ENCODE data around the gene RANBP3.

Gene RANBP3

DNA sequence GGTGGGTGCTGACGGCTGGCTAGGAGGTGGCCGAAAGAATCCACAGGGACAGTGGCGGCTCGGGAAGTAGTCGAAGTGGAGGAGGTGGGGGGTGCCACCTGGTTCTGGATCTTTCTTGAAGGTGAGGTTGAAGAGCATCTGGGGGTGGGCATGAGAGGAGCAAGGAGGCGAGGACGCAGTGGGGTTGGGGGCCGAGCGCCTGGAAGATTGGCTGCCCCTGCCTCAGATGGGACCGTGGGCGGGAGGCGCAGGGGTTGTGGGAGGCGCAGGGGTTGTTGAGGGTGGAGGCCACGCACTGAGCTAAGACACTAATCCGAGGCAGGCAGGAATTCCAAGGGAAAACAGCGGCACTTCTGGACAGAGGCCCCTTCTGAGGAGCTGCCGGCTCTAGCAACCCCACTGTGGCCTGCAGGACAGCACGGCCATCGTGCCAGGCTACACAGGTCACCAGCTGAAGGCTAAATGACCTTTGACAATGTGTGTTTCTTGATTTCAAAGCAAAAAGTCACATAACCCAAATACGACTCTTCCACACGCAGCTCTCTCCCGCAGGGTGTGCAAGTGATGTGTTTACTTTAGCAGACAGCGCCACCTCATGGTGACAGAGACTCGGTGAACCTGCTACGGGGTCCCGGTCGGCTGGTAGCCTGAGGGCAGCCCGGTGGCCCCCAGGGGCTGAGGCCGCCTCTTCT, 44.1 kb upstream of the RANBP3 start (continued):
- TF ChIP-seq ZNF785 (tag by site-specific recombination; IDR thresholded peaks at IDR 0.05) (no peak), ZNF114 (tag by site-specific recombination; IDR thresholded peaks at IDR 0.05) (no peak), ZIC2 (tag by site-specific recombination; IDR thresholded peaks at IDR 0.05) (peak; percentile 31; the same call in 1 of the 2 replicates), ZFP69B (tag by site-specific recombination; IDR thresholded peaks at IDR 0.05) (no peak), EGR2 (tag by site-specific recombination; IDR thresholded peaks at IDR 0.05; ENCODE audit: low read depth) (peak; percentile 66), ZNF600 (tag by site-specific recombination; IDR thresholded peaks at IDR 0.05) (0 out of 2 replicates have a peak, but pooled peaks have one; percentile 28), CTCF (tag by site-specific recombination; IDR thresholded peaks at IDR 0.05) (peak; percentile 84; the same call in 1 of the 2 replicates), GLIS1 (tag by site-specific recombination; IDR thresholded peaks at IDR 0.05) (peak; percentile 62), ZSCAN4 (tag by site-specific recombination; IDR thresholded peaks at IDR 0.05) (peak; percentile 64)

DNA sequence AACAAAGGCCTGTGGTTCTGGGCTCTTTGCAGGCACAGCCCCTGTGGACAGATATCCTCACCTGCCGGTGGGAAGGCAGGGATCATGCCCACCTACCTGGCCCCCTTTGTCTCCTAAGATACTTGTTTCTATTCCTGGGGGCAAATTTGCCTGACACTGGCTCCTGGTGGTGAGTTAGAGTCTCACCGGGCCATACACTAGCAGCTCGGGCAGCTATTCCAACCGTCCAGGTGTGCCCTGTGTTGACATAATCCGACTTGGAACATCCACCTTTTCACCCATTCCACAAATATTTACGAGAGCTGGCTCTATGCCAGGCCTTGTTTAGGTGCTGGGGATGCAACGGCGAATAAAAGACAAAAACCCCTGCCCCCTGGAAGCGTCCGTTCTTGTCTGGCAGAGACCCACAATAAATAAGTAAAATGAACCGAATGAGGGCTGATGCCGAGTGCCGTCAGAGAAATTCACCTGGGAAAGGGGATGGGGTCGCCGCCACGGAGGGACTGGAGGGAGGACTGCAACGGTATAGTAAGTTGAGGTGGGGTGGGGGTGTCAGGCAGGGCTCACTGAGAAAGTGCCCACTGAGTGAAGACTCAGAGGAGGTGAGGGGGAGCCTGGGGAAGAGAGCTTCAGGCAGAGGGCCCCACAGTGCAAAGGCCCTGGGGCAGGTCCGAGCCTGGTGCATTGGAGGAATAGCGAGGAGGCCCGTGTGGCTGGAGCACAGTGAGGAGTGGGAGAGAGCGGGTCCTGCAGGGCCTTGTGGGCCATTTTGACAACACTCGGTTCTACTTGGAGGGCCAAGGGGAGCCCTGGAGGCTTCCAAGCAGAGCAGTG, 43.2 kb upstream of the RANBP3 start:
- no peaks in the 10 kb centered on the region for H3K9me3 ChIP-seq (ENCODE audit: control insufficient read depth, insufficient read depth, low read depth, low read length)
- ChIA-PET POLR2A (interaction anchor here (1.1 to 1.2 kb wide), 3 partner anchors 31 to 331 kb away, joined by 3 to 4 read pairs (median 4); partner anchors contain the start of gene RPL36), CTCF (interaction anchor here (0.7 to 3.7 kb wide), 19 partner anchors 9 to 246 kb away, joined by 3 to 146 read pairs (median 13); partner anchors contain the start of genes DUS3L, NRTN and RANBP3)
- H3K36me3 ChIP-seq (ENCODE audit: control insufficient read depth in 2 of 2, insufficient read depth in 1 of 2, low read length in 2 of 2): no peaks in the 10 kb centered on the region
- peak; percentile 98 for TF ChIP-seq ZNF623 (tag by site-specific recombination; IDR thresholded peaks at IDR 0.05)
- TF ChIP-seq HOXC10 (CRISPR knock-in tag; IDR thresholded peaks at IDR 0.05): no peak
- H3K4me3 ChIP-seq (ENCODE audit: low read depth, low read length): no peak overlapping the region
- H3K4me1 ChIP-seq (ENCODE audit: control insufficient read depth, insufficient read depth, low read length): no peaks in the 10 kb centered on the region
- H3K27ac ChIP-seq (ENCODE audit: extremely low read depth, low read depth, low read length): no peak overlapping the region

DNA sequence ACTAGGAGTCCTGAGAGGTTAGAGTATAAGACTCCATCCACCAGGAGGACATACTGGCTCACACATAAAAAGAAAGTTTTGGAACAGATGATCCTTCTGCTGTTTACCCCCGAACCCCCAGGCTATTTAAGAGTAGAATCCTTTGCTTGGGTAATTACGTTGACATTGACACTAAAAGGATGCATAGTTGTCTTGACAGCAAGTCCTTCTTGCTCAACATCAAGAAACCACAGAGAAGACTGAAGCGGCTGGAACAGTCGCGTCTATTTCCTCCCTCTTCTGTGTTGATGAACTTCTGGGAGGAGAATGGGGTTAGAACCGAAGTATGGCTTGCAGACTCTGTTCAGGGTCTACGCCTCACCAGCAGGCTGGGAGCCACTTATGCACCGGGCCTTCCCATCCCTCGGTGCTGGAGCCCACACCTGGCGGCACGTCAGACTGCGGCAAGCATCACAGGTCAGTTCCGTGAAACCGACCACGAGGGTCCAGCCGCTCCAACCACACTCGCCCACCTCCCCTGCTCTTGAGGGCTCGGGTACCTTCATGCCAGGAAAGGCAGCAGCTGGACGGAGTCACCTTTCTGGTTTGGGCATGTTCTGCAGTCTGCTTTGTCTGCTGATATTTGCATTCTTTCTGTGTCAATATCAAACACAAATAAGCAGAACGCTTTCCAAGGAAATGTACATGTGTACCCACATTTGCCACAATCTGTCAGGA, 42.4 kb upstream of the RANBP3 start:
- ChIA-PET POLR2A (no interaction called here), CTCF (interaction anchor here (0.7 to 4.3 kb wide), 9 partner anchors 8 to 216 kb away, joined by 5 to 146 read pairs (median 28); partner anchors contain the start of gene NRTN)

GRCh38 chr19:6018786-6019185, 40.8 kb upstream of the RANBP3 start:
- Histone ChIP-seq H3K36me3 (ENCODE audit: control insufficient read depth in 2 of 2, insufficient read depth in 1 of 2, low read length in 2 of 2) (no peaks in the 10 kb centered on the region; a peak in 1 of 3 replicates), H3K4me3 (ENCODE audit: low read depth, low read length) (no peak overlapping the region), H3K27ac (ENCODE audit: extremely low read depth, low read depth, low read length) (no peak overlapping the region), H3K9me3 (ENCODE audit: control insufficient read depth, insufficient read depth, low read depth, low read length) (no peaks in the 10 kb centered on the region), H3K4me1 (ENCODE audit: control insufficient read depth, insufficient read depth, low read length) (no peaks in the 10 kb centered on the region)
- POLR2A ChIA-PET: interaction anchor here (0.6 kb wide), 1 partner anchor 663 kb away, joined by 7 read pairs; no protein-coding TSS in a partner anchor
- CTCF ChIA-PET: interaction anchor here (1.0 to 4.3 kb wide), 8 partner anchors 10 to 215 kb away, joined by 3 to 32 read pairs (median 6); no protein-coding TSS in a partner anchor
- TF ChIP-seq ZFP3 (tag by site-specific recombination; IDR thresholded peaks at IDR 0.05; ENCODE audit: low read depth) (no peak), ZNF394 (tag by site-specific recombination; IDR thresholded peaks at IDR 0.05; ENCODE audit: borderline replicate concordance) (no peak), ZNF692 (tag by site-specific recombination; IDR thresholded peaks at IDR 0.05) (no peak), ZSCAN5A (tag by site-specific recombination; IDR thresholded peaks at IDR 0.05) (no peak), ZNF624 (tag by site-specific recombination; IDR thresholded peaks at IDR 0.05) (no peak), ZNF596 (tag by site-specific recombination; IDR thresholded peaks at IDR 0.05) (no peak), ZNF132 (tag by site-specific recombination; IDR thresholded peaks at IDR 0.05; ENCODE audit: borderline replicate concordance) (no peak), ZNF24 (tag by site-specific recombination; IDR thresholded peaks at IDR 0.05) (no peak), ZNF155 (tag by site-specific recombination; IDR thresholded peaks at IDR 0.05) (no peak)

More for the DNA sequence above, 42.4 kb upstream of the RANBP3 start:
- TF ChIP-seq BCL11B (tag by site-specific recombination; IDR thresholded peaks at IDR 0.05; ENCODE audit: low read depth) (no peak), ZNF133 (tag by site-specific recombination; IDR thresholded peaks at IDR 0.05) (peak; percentile 57), ZNF48 (tag by site-specific recombination; IDR thresholded peaks at IDR 0.05) (no peak)
- Histone ChIP-seq H3K27ac (ENCODE audit: extremely low read depth, low read depth, low read length) (no peak overlapping the region), H3K36me3 (ENCODE audit: control insufficient read depth in 2 of 2, insufficient read depth in 1 of 2, low read length in 2 of 2) (no peaks in the 10 kb centered on the region), H3K4me3 (ENCODE audit: low read depth, low read length) (no peak overlapping the region), H3K4me1 (ENCODE audit: control insufficient read depth, insufficient read depth, low read length) (no peaks in the 10 kb centered on the region), H3K9me3 (ENCODE audit: control insufficient read depth, insufficient read depth, low read depth, low read length) (no peaks in the 10 kb centered on the region)
